GM20000 (cell line): Measurements from ENCODE around the gene RPS6KA2.
A peak's percentile ranks its signal among the peaks of the same experiment; 100 is the strongest.

Experiments used
- DNase-seq: peaks from one replicate; pipeline ENCODE4 v3.0.0; 2012; ENCODE audit warnings: low spot score
- CTCF ChIP-seq: IDR thresholded peaks from 2 replicates; pipeline ENCODE4 v1.5.1; 2012; ENCODE audit warnings: mild to moderate bottlenecking, control low read depth; ENCODE audit errors: extremely low read depth, missing control alignments

The RPS6KA2 gene

GRCh38 chr6:166461821-166462460 lies 165.1 kb downstream of the RPS6KA2 start:
- TF ChIP-seq CTCF = no peak
- no peak for DNase-seq

- no peak for TF ChIP-seq CTCF
- DNase-seq = no peak
Measured at GRCh38 chr6:166460473-166461437, 166.3 kb downstream of the RPS6KA2 start.

- no peak for TF ChIP-seq CTCF
- no peak for DNase-seq
Measured at GRCh38 chr6:166459906-166460305, 167.1 kb downstream of the RPS6KA2 start.

GRCh38 chr6:166459272-166459671 lies 167.8 kb downstream of the RPS6KA2 start:
- no peak for TF ChIP-seq CTCF
- DNase-seq = no peak

- peak; percentile 41 for DNase-seq
- peak; percentile 21 for TF ChIP-seq CTCF
Measured at GRCh38 chr6:166456395-166457156, 170.5 kb downstream of the RPS6KA2 start.

- TF ChIP-seq CTCF = no peak
- no peak for DNase-seq
Measured at GRCh38 chr6:166454692-166455515, 172.1 kb downstream of the RPS6KA2 start.
